ENCODE results near the gene PALM. TPM values are rescaled to one million over a fixed set of nuclear protein-coding genes. Genes with fewer than 3 reads are reported as not detected.

Gene PALM
- polyA plus RNA-seq, 6 donors from 2014 or later, result 0.35 TPM; not detected in 5

DNA sequence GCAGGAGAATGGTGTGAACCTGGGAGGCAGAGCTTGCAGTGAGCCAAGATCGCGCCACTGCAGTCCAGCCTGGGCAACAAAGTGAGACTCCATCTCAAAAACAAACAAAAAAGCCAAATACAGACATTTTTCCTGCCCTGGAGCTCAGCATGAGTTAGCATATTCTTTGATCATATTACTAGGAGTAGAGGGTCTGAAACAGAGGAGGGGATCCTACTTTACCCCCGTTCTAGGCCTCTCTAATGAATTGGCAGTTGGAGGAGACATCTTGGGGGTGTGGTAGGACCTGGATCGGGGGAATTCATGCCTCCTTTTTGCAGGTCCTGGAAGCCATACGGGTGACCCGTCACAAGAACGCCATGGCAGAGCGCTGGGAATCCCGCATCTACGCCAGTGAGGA lies 54.4 kb downstream of the PALM start:
- peaks cover 0 to 6% (median 0%) of the 10 kb centered on the region in 3 donors for H3K4me1 Mint-ChIP-seq
- no peak overlapping the region for H3K27ac Mint-ChIP-seq

DNA sequence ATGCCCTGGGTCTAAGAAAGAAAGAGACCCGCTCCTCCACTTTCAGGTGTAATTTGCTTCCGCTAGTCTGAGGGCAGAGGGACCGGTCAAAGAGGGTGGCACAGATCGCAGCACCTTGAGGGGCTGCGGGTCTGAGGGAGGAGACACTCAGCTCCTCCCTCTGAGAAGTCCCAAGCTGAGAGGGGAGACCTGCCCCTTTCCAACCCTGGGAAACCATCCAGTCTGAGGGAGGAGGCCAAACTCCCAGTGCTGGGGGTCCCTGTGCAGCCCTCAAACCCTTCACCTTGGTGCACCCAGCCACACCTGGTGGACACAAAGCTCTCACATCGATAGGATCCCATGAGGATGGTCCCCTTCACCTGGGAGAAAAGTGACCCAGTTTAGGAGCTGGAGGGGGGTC lies 55.1 kb downstream of the PALM start:
- DNase-seq (no peak), ATAC-seq (ENCODE audit: low read depth in 2 of 2) (no peak)
- no peak overlapping the region for H3K27ac Mint-ChIP-seq
- H3K36me3 Mint-ChIP-seq, result no peaks in the 10 kb centered on the region
- H3K27me3 Mint-ChIP-seq, result peaks cover 0 to 17% (median 12%) of the 10 kb centered on the region in 3 donors
- no peak overlapping the region for H3K4me3 Mint-ChIP-seq
- peaks cover 0 to 11% (median 4%) of the 10 kb centered on the region in 7 donors for H3K9me3 Mint-ChIP-seq
- peaks cover 0 to 6% (median 0%) of the 10 kb centered on the region in 3 donors for H3K4me1 Mint-ChIP-seq

More for the DNA sequence above, 54.4 kb downstream of the PALM start:
- DNase-seq (no peak), ATAC-seq (ENCODE audit: low read depth in 2 of 2) (no peak)
- Mint-ChIP-seq H3K9me3 (peaks cover 3 to 18% (median 7%) of the 10 kb centered on the region in 7 donors), H3K4me3 (no peak overlapping the region), H3K27me3 (peaks cover 0 to 17% (median 12%) of the 10 kb centered on the region in 3 donors), H3K36me3 (no peaks in the 10 kb centered on the region)

DNA sequence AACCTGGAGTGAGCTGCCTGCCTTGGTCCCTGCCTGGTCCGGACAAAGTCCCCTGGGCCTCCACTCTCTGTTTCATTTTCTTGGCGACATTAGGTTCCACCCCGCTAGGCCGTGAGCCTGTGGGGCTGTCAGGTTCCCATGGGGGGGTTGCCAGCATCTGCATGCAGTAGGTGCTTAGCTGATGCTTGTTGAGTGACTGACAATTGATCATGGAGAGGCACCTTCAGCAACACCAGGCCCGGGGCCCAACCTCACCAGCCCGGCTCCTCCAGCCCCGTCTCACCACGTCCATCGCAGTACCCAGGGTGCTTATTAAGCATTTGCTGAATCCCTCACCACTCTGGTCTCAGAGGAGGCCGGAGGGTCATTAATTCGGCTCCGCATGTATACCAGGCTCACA lies 55.6 kb downstream of the PALM start:
- DNase-seq (no peak), ATAC-seq (ENCODE audit: low read depth in 2 of 2) (no peak)
- H3K9me3 Mint-ChIP-seq, result peaks cover 0 to 7% (median 4%) of the 10 kb centered on the region in 7 donors
- no peak overlapping the region for H3K4me3 Mint-ChIP-seq
- H3K27me3 Mint-ChIP-seq, result peaks cover 0 to 17% (median 12%) of the 10 kb centered on the region in 3 donors
- no peaks in the 10 kb centered on the region for H3K36me3 Mint-ChIP-seq
- H3K27ac Mint-ChIP-seq, result peak overlapping the region in 1 of 6 donors; percentile 80
- peaks cover 0 to 6% (median 0%) of the 10 kb centered on the region in 3 donors for H3K4me1 Mint-ChIP-seq

DNA sequence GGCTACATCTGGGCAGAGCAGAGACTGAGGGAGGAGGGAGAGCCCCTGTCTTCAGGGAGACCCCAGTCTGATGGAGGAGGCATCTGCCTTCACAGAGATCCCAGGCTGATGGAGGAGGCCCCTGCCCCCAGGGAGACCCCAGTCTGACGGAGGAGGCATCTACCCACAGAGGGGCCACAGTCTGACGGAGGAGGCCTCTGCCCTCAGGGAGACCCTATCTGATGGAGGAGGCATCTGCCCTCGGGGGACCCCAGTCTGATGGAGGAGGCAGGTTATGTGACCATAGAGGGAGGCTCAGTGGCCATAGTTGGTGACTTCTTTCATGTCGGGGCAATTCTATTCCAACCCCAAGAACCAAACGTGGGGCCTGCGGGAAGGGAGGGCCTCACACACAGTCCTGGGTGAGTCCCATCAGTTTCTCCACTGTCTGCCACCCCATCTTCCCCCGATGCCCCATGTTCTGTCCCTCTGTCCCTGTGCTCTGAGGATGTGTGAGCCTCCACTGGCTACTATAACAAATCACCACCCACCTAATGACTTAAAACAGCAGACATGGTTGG lies 56.5 kb downstream of the PALM start:
- H3K4me1 Mint-ChIP-seq, result peaks cover 0 to 6% (median 4%) of the 10 kb centered on the region in 3 donors
- peaks cover 1 to 17% (median 12%) of the 10 kb centered on the region in 3 donors for H3K27me3 Mint-ChIP-seq
- DNase-seq (no peak), ATAC-seq (ENCODE audit: low read depth in 2 of 2) (no peak)
- H3K9me3 Mint-ChIP-seq, result peaks cover 0 to 1% (median 0%) of the 10 kb centered on the region in 7 donors
- H3K27ac Mint-ChIP-seq, result no peak overlapping the region
- no peaks in the 10 kb centered on the region for H3K36me3 Mint-ChIP-seq
- peak overlapping the region in 1 of 8 donors; percentile 42 for H3K4me3 Mint-ChIP-seq

DNA sequence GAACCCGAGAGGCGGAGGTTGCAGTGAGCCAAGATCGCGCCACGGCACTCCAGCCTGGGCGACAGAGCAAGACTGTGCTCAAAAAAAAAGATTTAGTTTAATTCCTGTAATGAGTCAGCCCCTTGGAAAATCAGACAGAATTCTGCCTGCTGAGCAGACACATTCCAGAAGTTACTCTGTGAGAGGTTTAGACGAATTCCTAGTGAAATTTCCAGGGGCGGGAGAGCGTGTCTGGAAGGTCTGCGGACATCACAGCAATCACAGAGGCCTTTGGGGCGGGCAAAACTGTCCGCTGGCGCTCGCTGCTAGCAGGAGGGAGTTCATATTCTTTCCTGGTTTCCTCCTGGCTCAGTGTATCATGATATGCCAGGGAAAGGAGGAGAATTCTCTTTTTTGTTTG lies 59.7 kb downstream of the PALM start:
- peaks cover 0 to 7% (median 6%) of the 10 kb centered on the region in 3 donors for H3K4me1 Mint-ChIP-seq
- H3K4me3 Mint-ChIP-seq, result peak overlapping the region in 1 of 8 donors; percentile 52
- no peaks in the 10 kb centered on the region for H3K36me3 Mint-ChIP-seq
- H3K9me3 Mint-ChIP-seq, result no peaks in the 10 kb centered on the region
- no peak for ATAC-seq (ENCODE audit: low read depth in 2 of 2)
- H3K27ac Mint-ChIP-seq, result no peak overlapping the region
- DNase-seq, result no peak
- H3K27me3 Mint-ChIP-seq, result peaks cover 7 to 25% (median 20%) of the 10 kb centered on the region in 3 donors

DNA sequence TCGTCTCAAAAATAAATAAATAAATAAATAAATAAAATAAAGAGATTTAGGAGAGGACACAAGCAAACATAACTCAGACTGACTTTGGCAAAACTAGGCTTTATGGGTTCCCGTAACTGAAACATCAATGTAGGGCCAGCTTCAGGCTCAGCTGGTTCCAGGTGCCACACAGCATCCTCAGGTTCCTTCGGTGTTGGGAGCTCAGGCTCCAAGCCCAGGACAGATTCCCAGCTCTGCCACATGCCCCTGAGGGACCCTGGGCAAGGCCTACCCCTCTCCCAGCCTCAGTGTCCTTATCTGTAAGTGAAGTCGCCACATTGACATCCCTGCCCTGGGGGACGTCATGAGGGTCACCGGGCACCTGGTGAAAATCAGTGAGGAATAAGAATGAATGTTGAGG lies 60.9 kb downstream of the PALM start:
- Mint-ChIP-seq H3K27ac (peak overlapping the region in 2 of 6 donors; percentile 14 to 20), H3K4me1 (peaks cover 0 to 7% (median 6%) of the 10 kb centered on the region in 3 donors), H3K4me3 (no peak overlapping the region), H3K27me3 (peaks cover 7 to 25% (median 20%) of the 10 kb centered on the region in 3 donors), H3K9me3 (no peaks in the 10 kb centered on the region), H3K36me3 (no peaks in the 10 kb centered on the region)
- ATAC-seq (ENCODE audit: low read depth in 2 of 2) (no peak), DNase-seq (no peak)

DNA sequence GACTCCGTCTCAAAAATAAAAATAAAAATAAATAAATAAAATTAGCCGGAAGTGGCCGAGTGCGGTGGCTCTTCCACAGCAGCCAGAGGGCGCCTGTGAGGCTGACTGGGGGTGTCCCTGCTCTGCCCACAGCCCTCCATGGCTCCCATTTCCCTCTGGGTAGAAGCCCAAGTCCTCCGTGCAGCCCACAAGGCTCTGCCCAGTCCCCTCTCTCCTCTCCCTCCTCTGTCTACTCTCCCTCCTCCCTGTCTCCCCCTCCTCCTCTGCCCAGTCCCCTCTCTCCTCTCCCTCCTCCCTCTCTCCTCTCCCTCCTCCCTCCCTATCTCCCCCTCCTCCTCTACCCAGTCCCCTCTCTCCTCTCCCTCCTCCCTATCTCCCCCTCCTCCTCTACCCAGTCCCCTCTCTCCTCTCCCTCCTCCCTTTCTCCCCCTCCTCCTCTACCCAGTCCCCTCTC lies 62.6 kb downstream of the PALM start:
- no peak for DNase-seq
- peak; percentile 48 to 59 for ATAC-seq (ENCODE audit: low read depth in 2 of 2)
- H3K4me1 Mint-ChIP-seq, result peaks cover 0 to 7% (median 5%) of the 10 kb centered on the region in 3 donors
- no peaks in the 10 kb centered on the region for H3K36me3 Mint-ChIP-seq
- peak overlapping the region in 1 of 6 donors; percentile 82 for H3K27ac Mint-ChIP-seq
- no peaks in the 10 kb centered on the region for H3K9me3 Mint-ChIP-seq
- peaks cover 7 to 18% (median 18%) of the 10 kb centered on the region in 3 donors for H3K27me3 Mint-ChIP-seq
- no peak overlapping the region for H3K4me3 Mint-ChIP-seq

DNA sequence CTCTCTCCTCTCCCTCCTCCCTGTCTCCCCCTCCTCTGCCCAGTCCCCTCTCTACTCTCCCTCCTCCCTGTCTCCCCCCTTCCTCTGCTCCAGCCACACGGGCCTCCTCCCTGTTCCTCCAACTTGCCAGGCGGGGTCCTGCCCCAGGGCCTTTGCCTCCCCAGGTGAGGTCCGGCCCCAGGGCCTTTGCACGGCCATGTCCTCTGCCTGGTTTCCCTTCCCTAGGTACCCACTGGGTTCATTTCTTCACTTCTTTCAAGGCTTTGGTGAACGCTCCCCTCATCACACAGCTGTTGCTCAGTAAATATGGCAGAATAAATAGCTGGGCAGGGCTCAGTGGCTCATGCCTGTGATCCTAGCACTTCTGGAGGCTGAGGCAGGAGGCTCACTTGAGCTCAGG lies 63.3 kb downstream of the PALM start:
- Mint-ChIP-seq H3K9me3 (no peaks in the 10 kb centered on the region), H3K27ac (peak overlapping the region in 1 of 6 donors; percentile 65), H3K4me3 (no peak overlapping the region), H3K4me1 (peaks cover 0 to 7% (median 0%) of the 10 kb centered on the region in 3 donors), H3K27me3 (peaks cover 7 to 11% (median 11%) of the 10 kb centered on the region in 3 donors), H3K36me3 (no peaks in the 10 kb centered on the region)
- DNase-seq, result no peak
- no peak for ATAC-seq (ENCODE audit: low read depth in 2 of 2)

DNA sequence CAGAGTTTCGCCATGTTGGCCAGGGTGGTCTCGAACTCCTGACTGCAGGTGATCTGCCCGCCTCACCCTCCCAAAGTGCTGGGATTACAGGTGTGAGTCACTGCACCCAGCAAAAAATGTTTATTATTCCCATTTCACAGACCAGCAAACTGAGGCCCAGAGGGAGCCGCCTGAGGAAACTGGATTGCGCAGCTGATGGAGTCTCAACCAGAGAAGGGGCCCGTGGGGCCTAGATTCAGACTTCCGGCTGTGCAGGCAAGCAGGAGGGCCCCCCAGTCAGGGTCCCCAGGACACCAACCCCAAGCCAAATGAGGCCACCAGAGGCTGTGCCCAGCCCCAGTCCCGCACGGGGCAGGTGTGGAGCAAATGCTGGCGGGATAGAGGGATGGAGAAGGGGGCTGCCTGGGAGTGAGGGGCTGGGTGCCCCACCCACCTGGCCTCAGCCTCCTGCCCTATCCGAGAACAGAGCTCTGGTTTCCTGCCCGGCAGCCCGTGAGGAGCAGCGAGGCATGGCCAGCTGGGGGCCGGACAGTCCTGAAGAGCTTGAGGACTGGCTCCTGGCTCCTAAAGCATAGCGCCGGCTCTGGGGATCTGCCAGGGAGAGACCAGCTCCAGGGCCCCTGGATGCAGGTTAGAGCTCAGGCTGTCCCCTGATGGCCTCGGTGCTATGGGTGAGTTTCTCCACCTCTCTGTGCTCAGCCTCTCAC lies 64.1 kb downstream of the PALM start:
- H3K27ac Mint-ChIP-seq, result no peak overlapping the region
- H3K27me3 Mint-ChIP-seq, result peaks cover 7 to 8% (median 8%) of the 10 kb centered on the region in 3 donors
- no peak for DNase-seq
- no peaks in the 10 kb centered on the region for H3K36me3 Mint-ChIP-seq
- no peaks in the 10 kb centered on the region for H3K9me3 Mint-ChIP-seq
- no peak for ATAC-seq (ENCODE audit: low read depth in 2 of 2)
- peaks cover 0 to 7% (median 0%) of the 10 kb centered on the region in 3 donors for H3K4me1 Mint-ChIP-seq
- no peak overlapping the region for H3K4me3 Mint-ChIP-seq

DNA sequence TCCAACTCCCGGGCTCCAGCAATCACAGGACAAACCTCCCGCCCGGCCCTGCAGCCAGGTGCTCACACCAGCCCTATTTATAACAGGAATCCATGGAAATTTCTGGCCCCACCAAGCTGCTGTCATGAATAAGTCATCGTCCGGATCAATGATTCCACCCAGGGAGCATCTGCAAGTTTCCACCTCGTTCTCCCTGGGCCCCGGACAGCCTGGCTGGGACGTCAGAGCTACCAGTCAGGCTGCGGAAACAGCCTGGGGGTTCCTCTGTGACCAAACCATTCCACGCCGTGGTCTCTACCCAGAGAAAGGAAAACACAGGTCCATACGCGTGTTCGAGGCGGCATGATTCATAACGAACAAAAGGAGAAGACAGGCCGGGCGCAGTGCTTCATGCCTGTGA lies 67.8 kb downstream of the PALM start:
- Mint-ChIP-seq H3K36me3 (no peaks in the 10 kb centered on the region), H3K4me1 (no peaks in the 10 kb centered on the region), H3K9me3 (peaks cover 0 to 2% (median 0%) of the 10 kb centered on the region in 7 donors), H3K4me3 (no peak overlapping the region), H3K27ac (no peak overlapping the region), H3K27me3 (peaks cover 4 to 16% (median 8%) of the 10 kb centered on the region in 3 donors)
- DNase-seq (no peak), ATAC-seq (ENCODE audit: low read depth in 2 of 2) (no peak)

DNA sequence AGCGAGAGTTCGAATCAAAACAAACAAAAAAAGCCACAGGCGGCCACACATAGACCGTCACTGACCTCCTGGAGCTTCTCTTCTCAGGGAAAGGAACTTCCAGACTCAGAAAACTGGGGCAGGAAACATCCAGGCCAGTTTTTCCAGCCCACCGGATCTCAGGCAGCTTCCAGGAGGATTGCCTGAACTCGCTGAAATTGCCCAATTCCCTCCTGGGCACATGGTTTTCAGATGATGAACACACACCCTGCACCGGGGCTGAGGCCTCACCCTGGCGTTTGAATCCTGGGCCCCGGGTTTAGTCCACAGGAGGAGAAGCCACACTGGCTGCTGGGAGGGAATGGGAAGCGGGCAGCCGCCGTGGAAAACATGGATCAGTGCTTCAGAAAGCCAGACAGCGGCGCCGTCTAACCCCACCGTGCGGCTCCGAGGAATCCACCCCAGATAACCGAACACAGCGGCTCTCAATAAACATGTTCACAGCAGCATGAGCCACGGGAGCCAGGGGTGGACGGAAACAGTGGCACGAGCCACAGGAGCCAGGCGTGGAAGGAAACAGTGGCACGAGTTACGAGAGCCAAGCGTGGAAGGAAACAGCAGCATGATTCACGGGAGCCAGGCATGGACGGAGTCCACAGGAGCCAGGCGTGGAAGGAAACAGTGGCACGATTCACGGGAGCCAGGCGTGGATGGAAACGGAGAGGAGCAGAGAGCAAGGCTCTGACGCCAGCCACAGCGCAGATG lies 70.3 kb downstream of the PALM start:
- Mint-ChIP-seq H3K27ac (peak overlapping the region in 1 of 6 donors; percentile 81), H3K9me3 (peaks cover 0 to 2% (median 0%) of the 10 kb centered on the region in 7 donors), H3K36me3 (no peaks in the 10 kb centered on the region), H3K4me3 (no peak overlapping the region), H3K4me1 (no peaks in the 10 kb centered on the region), H3K27me3 (peaks cover 0 to 17% (median 0%) of the 10 kb centered on the region in 3 donors)
- ATAC-seq (ENCODE audit: low read depth in 2 of 2) (no peak), DNase-seq (no peak)

DNA sequence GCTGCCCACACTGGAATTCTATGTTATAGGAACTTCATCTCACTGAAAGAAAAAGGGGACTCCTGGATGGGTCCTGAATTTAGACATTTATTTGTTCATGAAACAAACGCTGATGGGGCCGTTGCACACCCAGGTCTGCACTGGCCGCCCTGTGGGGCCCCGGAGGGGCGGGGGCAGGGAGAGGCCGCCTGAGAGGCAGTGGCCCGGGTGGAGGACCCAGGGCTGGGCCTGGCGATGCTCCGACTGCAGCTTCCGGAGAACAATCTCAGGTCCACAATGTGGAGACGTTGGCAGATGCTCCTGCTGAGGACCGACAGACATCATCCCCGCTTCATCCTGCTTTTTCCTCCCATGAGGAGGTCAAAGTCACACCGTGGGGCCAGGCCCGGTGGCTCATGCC lies 72.2 kb downstream of the PALM start:
- ATAC-seq (ENCODE audit: low read depth in 2 of 2) (no peak), DNase-seq (no peak)
- Mint-ChIP-seq H3K4me1 (no peaks in the 10 kb centered on the region), H3K27me3 (peaks cover 0 to 17% (median 0%) of the 10 kb centered on the region in 3 donors), H3K4me3 (no peak overlapping the region), H3K9me3 (peaks cover 0 to 2% (median 0%) of the 10 kb centered on the region in 7 donors), H3K27ac (no peak overlapping the region), H3K36me3 (no peaks in the 10 kb centered on the region)

DNA sequence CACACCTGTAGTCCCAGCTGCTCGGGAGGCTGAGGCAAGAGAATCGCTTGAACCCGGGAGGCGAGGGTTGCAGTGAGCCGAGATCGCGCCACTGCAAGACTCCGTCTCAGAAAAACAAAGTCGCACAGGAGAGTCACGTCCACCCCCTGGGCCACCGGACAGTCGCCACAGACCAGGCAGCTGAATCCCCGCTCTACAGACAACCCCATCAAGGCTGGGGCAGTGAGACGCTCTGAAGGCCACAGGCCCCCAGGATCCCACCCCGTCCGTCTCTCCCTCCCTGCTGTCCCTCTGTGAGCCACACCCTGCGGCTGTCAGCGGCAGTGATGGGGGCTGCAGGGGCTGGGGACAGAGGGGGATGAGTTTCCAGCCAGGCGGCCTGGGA lies 73.1 kb downstream of the PALM start:
- ATAC-seq (ENCODE audit: low read depth in 2 of 2), result no peak
- Mint-ChIP-seq H3K9me3 (peaks cover 0 to 2% (median 0%) of the 10 kb centered on the region in 7 donors), H3K36me3 (no peaks in the 10 kb centered on the region), H3K27ac (no peak overlapping the region), H3K4me1 (no peaks in the 10 kb centered on the region), H3K4me3 (no peak overlapping the region), H3K27me3 (peaks cover 0 to 17% (median 0%) of the 10 kb centered on the region in 3 donors)
- DNase-seq, result no peak
